IMR-90 (cell line): ENCODE results near the gene TSR3.

ENCODE experiments used
- BHLHE40 ChIP-seq: fragments of 150-350 bp; IDR thresholded peaks from 2 replicates; pipeline ENCODE4 v1.6.1; 2016; ENCODE audit warnings: mild to moderate bottlenecking, low read depth, low read length
- CEBPB ChIP-seq: IDR thresholded peaks from 2 replicates; pipeline ENCODE4 v1.6.1; 2012; ENCODE audit warnings: low read depth, low read length, improper control_type of control experiment
- CTCF ChIP-seq: conservative IDR thresholded peaks from 2 replicates; pipeline ENCODE4 v1.5.1; 2012; ENCODE audit warnings: mild to moderate bottlenecking, low read depth, low read length, improper control_type of control experiment
- ELK1 ChIP-seq: fragments of 150-350 bp; IDR thresholded peaks from 2 replicates; pipeline ENCODE4 v1.6.1; 2016; ENCODE audit warnings: low read depth, mild to moderate bottlenecking, low read length, moderate library complexity, borderline replicate concordance
- FOS ChIP-seq: fragments of 150-350 bp; IDR thresholded peaks from 2 replicates; pipeline ENCODE4 v1.6.1; 2016; ENCODE audit warnings: low read depth, low read length
- MAFK ChIP-seq: IDR thresholded peaks from 2 replicates; pipeline ENCODE4 v1.6.1; 2012; ENCODE audit warnings: low read depth, low read length, improper control_type of control experiment
- NFE2L2 ChIP-seq: fragments of 150-350 bp; IDR thresholded peaks from 2 replicates; pipeline ENCODE4 v1.6.1; 2016; ENCODE audit warnings: low read depth, mild to moderate bottlenecking, low read length
- POLR2A ChIP-seq: IDR thresholded peaks from 2 replicates; pipeline ENCODE4 v1.6.1; 2012; ENCODE audit warnings: mild to moderate bottlenecking, low read depth, low read length
- RAD21 ChIP-seq: IDR thresholded peaks from 2 replicates; pipeline ENCODE4 v1.6.1; 2012; ENCODE audit warnings: low read length, improper control_type of control experiment
- RCOR1 ChIP-seq: IDR thresholded peaks from 2 replicates; pipeline ENCODE4 v1.6.1; 2012; ENCODE audit warnings: mild to moderate bottlenecking, low read length, improper control_type of control experiment; ENCODE audit not compliant: insufficient replicate concordance
- RFX5 ChIP-seq: IDR thresholded peaks from 2 replicates; pipeline ENCODE4 v1.8.0; 2012; ENCODE audit warnings: low read depth, mild to moderate bottlenecking, low read length, moderate library complexity
- TF ChIP-seq, protein P1 (sequence below): fragments of 150-350 bp; IDR thresholded peaks from 2 replicates; pipeline ENCODE4 v1.6.1; 2017; ENCODE audit warnings: mild to moderate bottlenecking, antibody characterized with exemption, low read length, low read depth

DNA sequence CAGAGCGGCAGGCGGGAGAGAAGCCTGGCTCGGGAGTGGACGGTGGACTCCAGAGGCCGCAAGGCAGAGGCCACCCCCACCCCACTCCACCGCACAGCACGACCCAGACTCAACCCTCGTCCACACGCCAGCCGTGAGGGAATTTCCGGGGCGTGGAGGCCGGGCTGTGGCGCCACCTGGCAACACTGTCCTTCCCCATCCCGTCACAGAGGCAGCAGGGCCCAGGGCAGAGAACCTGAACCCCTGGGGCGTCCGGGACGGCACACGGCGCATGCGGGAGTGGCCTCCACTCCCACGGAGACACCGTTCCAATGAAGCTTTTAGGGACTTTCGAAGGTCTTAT lies 23.6 kb upstream of the TSR3 start:
- TF ChIP-seq POLR2A, result no peak
- TF ChIP-seq RAD21, result no peak
- no peak for TF ChIP-seq CTCF
- no peak for TF ChIP-seq FOS
- TF ChIP-seq RCOR1, result no peak
- TF ChIP-seq CEBPB, result no peak
- TF ChIP-seq, protein P1, sequence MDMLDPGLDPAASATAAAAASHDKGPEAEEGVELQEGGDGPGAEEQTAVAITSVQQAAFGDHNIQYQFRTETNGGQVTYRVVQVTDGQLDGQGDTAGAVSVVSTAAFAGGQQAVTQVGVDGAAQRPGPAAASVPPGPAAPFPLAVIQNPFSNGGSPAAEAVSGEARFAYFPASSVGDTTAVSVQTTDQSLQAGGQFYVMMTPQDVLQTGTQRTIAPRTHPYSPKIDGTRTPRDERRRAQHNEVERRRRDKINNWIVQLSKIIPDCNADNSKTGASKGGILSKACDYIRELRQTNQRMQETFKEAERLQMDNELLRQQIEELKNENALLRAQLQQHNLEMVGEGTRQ, result no peak
- TF ChIP-seq MAFK, result no peak
- TF ChIP-seq RFX5, result no peak
- no peak for TF ChIP-seq BHLHE40
- TF ChIP-seq NFE2L2, result no peak
- no peak for TF ChIP-seq ELK1
